ENCODE results near the gene TNFAIP1. TPM values are rescaled to one million over a fixed set of nuclear protein-coding genes. Genes with fewer than 3 reads are reported as not detected.

TNFAIP1 gene
- polyA plus RNA-seq, 1 donor = 33.4 TPM

DNA sequence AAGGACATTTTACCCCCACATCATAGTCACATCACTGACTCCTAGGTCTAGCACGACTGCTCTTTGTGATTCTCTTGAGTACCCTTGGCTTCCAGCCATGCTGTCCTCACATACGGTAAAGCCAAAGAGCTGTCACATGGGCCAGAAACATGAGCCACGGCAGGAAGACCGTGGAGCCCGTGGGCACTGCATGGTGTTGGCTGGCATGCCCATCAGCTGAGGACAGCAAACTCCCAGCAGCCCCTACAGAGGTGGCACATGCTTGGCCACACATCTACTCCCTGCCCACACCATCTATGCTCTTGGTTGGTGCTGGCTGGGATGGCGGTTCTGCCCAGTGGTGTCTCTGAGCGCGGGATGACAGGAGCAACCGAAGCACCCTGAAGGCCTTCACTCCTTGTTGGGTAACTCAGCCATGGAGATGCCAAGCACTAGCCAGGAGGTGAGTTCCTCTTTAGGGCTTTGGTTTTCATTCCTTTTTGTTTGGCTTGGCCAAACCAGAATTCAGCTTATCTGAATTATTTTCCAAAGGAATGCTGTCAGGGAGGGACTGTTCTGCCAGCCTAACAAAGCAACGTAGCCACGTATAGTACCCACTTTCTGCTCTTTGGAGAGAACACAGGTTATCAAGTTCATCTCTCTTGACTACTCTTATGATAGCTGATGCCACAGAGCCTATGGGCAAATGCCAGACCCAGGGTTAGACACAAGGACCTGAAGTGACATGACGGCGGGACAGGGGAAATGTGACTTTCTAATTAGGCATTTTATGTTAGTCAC is 10.0 kb downstream of the TNFAIP1 start:
- no peak for DNase-seq

DNA sequence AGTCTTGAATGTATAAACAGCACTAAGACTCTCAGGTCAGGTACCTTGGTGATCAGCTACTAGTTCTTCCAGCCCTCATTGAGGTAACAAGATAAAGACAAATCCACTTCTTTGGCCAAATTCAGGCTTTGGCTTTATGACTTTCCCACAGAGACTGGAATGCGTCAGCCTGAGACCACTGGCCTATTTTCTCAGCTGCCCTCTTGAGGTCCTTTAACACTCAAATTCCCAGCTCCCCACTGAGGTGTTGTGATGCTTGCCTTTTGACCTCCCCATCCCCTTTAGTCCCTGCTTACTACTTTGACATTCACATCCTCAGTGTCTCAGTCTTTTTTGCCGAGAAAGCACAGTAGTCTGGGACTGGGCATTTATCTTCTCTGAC is 10.6 kb downstream of the TNFAIP1 start:
- DNase-seq = no peak

DNA sequence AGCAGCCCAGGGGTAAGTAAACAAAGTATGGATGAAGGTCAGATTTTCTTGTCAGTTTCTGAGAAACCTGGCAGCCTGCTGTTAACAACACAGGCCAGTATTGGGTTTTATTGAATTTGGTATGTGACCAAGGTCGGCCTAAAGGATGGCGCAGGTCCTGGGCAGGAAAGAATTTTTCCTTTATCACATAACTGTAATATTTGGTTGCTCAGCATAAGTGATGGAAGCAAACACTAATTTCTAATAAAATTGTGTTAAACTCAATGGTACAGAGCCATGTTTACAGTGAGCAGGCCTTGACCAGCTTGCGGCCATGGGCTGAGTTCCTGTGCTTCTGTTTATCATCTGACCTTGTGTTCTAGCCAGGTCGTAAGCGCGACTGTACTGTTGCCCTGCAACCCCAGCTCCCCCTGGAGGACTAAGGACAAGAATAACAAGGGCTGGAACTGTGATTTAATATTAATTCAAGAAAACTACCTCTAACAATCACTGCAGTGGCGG is 11.2 kb downstream of the TNFAIP1 start:
- DNase-seq = no peak

DNA sequence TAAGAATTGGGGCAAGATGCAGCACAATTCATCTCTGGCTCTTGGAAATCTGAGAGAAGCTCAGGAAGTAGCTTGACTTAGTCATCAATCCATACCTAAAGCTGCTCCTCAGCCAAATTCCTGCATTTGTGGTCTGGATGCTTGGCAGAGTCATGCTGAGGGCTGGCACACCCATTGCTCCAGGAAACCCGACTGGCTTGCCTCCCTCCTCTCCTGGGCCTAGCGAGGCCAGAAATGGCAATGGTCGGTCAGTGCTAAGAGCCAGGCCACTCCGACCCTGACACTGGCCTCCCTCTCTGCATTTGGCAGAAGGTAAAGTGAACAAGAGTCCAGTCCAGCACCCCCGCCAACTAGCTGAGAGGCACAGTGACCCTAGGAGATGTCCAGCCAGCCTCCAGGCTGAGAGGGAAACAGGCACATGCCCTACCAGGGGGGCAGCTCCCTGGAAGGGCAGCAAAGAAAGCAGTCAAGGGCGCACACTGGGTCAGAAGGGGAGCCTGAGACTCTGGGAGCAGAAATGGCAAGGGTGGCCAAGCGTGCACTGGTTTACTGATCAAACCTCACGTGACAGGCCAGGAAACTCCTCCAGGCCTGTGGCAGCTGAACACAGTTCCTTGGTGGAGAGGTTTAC is 11.8 kb downstream of the TNFAIP1 start:
- no peak for DNase-seq

DNA sequence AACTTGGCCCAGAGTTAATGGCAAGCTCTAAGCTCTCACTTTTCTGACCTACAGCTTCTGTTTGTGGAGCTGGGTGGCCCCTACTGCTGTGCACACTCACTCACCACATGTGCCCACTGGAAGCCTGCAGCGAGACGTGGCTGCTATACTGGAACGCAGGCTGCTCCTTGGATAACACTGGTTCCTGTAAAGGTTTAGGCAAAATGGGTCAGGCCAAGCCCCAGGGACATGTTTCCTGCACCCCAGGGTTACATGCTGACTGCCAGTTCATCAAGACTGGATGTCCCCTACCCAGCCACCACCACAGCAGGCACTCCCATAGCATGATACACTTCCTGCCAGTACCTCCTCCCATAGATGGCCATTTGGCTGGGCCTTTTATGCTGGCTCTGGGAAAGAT is 13.4 kb downstream of the TNFAIP1 start:
- DNase-seq = no peak

DNA sequence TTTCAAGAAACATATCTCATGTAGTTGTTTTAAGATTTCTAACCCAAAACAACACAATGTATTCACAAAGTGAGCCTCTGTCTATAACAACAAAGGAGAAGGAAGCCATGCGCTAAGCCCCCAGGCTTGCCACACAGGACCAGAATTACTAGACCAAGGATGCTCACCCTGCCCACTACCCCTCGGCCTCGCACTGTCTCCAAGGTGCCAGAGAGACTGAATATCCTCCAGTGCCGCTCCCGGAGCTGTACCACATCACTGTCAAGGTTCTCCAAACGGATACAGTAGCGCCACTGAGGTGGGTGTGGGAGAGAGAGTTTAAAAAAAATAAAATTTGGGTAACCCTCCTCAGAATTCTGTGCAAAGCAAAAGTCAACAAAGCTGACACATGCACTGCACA is 14.7 kb downstream of the TNFAIP1 start:
- DNase-seq = no peak

DNA sequence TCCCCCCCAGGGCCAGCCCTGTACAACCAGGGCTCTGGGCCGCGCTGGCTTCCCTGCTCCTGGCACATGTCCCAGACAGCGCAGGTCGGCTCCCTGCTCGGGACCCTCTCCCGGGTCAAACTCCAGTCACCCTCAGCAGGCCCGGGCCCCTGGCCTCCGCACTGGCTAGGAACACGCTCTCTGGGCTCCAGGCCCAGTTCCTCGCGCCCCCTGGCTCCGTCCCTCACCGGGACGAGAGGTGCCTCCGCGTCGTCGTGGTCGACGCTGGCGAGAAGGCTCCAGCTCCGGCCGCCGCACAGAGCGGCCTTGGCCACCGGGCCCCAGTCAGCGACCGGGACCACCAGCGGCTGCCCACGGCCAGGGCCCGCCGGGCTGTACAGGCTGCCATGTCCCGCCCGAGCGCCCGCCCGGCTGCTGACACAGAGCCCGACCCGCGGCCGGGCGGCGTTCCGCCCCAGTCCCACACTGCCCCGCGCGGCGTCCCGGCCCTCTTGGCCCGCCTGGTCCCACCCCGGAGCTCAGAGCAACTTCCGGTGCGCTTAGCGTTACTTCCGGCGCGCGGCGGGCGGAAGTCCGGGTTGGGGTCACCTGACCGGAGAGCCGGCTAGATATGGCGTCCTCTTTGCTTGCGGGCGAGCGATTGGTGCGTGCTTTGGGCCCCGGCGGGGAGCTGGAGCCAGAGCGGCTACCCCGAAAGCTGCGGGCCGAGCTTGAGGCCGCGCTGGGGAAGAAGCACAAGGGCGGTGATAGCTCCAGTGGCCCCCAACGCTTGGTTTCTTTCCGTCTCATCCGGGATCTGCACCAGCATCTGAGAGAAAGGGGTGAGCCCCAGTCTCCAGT is 21.7 kb downstream of the TNFAIP1 start, which contains the start of gene POLDIP2:
Gene POLDIP2, minus strand, starts transcription at position 467 of the 840 bp plus-strand sequence. Its CDS starts 79 bp downstream, at position 388.
- DNase-seq = peak; percentile 97

DNA sequence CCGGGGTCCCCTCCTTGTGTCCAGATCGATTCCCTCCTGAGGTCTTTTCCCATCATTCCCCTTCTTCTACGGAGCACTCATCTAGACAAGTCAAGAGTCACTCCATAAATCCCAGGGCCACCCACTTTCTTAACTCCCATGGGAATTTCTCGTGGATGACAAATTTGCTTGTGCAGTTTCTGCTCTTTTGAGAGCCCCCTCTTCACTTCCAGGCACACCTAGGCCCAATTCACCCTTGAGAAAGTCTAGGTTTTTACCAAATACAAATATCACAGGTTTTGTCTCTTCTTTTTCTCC is 22.3 kb downstream of the TNFAIP1 start:
- DNase-seq = no peak

DNA sequence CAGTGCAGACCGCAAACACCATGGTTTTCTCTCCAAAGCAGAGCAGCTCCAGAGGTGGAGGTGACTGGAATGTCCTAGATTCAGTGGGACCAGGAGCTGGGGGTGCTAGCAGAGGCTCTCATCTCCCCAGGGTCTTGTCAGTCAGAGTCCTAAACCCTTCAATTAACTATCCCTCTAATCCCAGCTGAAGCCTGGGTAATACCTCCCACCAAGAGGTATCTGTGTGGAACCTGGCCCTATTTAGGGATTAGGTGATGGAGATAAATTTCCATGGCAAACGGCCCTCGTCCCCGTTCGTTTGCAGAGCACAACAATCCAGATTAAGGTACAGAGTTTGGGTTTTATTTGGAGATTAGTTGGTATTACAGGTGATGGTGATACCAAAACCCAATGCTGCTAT is 27.6 kb downstream of the TNFAIP1 start:
- DNase-seq = no peak

DNA sequence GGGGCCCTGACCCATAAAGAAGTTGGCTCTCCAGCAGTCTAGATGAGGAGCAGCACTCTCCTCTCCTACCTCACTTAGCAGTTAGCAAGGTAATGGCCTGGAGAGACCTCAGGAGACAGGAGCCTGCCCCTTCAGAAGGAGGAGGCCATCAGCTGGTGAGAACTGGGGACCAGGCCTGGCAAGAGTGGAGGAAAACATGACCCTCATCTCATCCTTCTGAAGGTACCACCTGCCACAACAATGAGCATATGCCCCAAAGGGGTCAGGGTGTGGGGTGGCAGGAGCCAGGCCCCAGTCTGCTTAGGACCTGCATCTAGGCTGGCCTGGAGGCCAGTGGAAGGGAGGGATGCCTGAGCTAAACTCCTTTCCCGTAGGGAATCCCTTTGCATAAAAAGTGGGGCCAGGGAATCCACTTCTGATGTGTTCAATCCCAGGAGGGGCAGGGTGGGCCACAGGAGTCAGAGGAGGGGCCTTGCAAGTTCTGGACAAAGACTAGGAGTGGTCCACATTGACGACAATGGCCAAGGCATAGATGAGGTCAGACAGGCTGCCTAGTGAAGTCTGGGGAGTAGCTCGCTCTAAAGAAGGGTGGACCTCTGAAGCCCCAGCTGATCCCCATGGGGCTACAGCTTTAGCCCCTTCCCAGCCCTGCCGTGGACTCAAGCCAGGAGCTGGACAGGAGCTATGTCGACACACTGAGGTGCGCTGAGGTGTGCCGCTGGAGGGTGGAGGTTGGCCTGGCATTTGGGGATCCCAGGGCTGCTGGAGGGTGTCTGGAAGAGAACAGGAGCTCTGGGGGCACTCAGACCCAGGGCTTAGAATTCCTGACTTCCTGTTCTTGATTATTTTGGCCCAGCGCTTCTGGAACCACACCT is 28.5 kb downstream of the TNFAIP1 start:
- no peak for DNase-seq

DNA sequence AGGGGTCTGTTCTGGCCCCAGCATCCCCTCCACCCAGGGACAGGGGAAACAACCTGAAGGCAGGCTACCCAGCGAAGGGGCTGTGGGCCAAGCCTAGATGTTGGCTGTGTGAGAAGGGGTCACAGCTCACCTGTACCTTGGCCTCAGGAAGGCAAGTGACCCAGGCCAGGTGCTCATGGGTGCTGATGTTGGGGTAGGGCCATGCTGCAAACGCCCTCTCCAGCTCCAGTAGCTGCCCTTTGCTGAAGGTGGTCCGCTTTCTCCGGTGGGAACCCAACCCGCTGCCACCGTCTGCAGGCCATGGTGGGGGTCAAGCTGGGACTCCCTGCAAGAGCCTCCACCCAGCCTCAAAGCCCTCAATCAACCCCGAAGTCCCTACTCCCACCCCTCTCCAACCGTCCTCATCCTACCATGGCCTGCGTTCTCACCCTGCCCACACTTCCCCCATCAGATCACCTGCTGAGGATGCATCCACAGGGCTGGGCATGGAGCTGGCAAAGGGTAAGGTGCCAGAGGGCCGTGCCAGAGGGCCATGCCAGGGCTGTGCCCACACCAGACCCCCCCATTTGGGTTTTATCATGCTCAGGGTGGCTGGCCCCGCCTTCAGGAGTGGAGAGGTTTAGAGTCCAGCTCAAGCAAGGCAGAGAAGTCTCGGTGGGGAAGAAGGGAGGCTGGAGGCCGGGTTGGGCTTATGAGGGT is 29.3 kb downstream of the TNFAIP1 start, which contains the start of gene SEBOX:
Gene SEBOX, minus strand, starts transcription at position 535 of the 699 bp plus-strand sequence. Its CDS starts 48 bp downstream, at position 487.
- no peak for DNase-seq

DNA sequence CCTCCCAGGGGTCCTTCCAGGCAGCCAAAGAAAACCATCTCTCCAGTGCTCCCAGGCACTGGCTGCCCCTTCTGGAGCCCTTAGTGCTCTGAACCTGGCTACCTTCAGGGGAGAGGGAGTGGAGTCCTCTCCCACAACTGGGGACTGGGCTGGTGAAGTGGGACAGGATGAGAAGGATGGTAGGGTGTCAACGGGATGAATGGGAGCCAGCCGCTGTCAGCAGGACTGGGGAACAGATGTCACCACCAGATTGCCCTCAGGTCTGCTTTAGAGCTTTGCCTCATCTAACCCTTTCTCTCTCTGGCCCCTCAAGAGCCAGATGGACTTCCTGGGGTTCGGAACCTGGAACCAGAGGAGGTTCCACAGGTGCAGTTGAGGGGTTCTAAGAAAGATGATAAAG is 29.9 kb downstream of the TNFAIP1 start:
- no peak for DNase-seq

DNA sequence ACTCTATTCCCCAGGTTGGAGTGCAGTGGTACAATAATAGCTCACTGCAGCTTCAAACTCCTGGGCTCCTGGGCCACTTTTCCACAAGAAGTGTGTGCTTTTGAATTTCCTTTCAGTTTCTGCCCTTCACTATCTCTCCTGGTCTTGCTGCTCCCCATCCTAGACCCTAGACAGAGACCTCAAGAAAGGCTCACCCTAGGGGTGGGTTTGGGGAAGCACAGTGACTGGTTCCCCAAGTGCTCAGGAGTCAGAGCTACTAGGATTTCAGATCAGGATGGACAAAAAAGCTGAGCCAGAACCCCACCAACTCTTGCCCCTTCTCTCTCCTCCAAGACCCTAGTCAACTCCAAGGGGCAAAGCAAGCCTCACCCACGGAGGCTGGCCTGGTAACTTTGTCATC is 31.0 kb downstream of the TNFAIP1 start:
- no peak for DNase-seq

DNA sequence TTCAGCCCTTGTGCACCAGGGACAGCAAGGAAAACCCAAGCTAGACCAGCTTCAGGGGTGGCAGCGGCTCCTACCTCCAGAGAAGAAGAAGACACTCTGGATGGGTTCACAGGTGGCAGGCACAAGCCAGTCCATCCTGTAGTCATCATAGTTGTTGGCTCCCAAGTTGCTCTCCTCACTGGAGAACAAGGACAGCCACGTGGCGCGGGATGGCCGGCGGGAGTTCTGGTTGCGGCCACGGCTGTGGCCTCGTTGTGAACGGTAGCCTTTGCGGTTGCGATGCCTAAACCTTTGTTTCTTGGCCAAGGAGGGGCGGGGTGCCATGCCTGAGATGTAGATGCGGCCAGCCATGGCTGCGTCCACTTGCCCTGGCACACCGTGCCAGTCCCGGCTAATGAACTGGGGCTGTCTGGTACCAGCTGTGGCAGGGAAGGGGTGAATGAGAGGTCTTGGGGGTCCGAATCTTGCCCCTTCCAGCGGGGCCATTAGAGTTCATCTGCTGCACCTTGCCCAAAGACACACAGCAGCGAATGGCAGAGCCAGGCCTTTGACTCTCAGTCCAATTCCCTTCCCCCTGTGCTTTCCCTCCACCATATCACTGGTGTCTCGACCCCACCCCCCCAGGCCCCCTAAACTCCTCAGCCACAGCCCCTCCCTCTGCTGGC is 32.2 kb downstream of the TNFAIP1 start:
- no peak for DNase-seq

DNA sequence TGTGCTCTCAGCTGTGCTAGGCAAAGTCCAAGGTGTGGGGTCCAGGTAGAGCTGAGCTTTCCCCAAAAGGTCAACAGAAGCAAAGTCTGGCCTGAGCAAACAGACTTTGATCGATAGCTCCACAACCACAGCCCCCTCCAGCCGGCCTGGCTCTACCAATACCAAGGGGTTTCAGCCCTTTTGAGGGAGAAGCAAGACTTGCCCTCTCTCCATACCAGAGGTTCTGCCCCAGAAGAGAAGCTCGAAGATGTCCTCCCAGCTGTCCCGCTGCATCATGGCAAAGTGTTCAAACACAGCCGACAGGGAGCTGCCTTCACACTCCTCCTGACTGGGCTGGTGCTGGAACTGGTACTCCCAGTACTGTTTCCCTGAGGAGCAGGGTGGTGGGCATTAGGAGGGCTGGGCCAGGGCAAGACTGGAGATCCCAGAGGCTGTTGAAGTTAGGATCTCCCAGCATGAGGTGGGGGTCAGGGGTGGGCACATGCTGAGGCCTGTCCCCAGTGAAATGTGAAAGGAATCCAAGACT is 32.8 kb downstream of the TNFAIP1 start:
- DNase-seq = no peak

DNA sequence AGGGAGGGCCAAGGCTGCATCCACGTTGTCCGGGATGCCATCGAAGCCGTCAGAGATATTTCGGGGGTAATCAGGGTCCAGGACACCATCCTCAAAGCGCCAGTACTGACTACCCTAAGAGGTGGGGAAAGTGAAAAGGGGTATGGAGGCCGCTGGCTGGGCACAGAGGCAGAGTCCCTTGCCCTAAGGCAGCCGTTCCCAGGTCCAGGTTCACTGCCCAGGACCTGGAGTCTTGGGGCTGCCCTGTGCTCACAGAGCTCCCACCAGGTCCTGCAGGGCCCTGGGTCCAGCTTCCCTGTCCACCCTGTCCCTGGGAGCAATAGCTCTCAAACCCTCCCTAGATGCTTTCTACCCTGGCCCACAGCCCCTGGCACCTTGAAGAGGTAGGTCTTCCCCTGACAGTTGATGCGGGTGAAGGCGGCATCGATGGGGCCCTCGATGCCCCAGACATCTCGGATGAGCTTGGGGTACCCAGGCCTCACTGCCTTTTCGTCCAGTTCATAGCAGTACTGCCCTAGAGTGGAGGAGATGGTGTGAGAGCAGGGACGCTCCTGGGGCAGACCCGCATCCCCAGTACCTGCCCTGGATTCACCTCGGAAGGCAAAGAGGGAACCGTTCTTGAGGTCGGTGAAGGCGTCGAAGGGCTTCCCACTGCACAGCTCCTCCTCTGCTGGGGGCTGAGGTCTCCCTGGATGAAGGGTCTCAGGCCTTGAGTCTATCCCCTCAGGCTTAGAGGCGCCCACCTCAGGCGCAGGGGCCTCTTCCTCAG is 33.5 kb downstream of the TNFAIP1 start:
- no peak for DNase-seq

DNA sequence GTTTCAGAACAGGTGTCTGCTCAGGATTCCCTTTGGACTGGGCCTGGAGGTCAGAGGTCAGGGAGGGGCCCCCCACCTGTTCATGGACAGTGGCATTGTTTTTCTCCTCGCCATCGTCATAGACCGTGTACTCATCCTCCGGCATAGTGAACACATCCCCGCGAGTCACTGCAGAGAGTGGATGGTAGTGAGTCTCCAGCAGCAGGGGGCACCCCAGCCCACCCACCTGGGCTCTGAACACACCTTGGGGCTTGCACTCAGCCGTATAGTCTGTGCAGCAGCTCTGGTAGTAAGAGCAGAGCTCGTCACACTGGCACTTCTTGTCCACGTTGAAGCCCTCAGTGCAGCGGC is 34.1 kb downstream of the TNFAIP1 start:
- DNase-seq = no peak

DNA sequence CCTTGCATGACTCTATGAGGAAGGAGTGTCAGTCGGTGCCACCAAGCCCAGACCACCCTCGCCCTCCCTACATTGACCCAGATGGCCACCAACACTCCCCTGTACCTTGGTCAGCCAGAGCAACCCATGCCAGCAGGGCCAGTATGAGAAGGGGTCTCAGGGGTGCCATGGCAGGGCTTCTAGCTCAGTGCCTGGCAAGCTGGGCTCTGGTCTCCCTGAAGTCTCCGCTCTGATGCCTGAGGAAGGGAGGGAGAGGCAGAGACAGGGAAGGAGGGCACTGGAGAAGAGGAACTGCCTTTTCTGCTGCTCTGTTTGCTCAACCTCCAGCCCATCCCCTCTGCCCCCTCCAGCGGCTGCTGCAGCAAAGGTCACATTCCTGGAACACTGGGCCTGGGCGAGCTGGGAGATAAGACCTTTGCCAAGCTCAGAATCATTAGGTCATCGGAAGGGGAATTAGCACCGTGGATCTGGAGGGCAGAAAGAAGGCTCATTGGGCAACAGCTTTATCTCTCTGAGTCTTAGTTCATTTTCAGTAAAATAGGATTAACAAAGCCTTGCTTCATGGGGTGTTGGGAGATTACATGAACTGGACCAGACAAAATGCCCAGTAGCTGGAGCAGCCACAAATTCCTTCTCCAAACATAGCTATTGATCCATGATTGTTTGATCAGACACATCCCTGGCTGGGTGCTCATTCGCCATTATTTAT is 34.6 kb downstream of the TNFAIP1 start, which contains the start of gene VTN:
Gene VTN, minus strand, starts transcription at position 273 of the 709 bp plus-strand sequence. Its CDS starts 104 bp downstream, at position 169.
- DNase-seq = no peak

DNA sequence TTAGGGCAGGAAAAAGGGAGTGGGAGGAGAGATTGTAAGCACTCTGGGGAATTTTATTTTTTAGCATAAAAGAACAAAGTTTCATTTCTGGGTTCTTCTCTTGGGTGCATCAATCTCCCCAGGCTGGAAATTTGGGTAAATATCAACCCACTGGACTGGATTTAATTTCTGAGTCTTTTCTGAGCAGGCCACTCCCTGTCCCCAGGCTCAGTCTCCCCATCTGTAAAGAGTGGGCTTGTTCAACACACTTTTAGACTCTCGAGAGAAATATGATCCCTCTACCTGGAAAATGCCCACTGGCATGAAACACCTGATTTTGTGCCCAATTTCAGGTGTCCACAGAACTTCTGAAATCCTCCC is 35.2 kb downstream of the TNFAIP1 start:
- DNase-seq = no peak
